M059J (cell line): ENCODE measurements around the gene SLC39A2. TPM values are rescaled to one million over a fixed set of nuclear protein-coding genes. Genes with fewer than 3 reads are reported as not detected.

Experiments
- DNase-seq: peaks from one replicate; pipeline ENCODE4 v3.0.0-alpha.2; 2012; ENCODE audit warnings: low read depth
- total RNA-seq: library from RNA; depleted of rRNA; stranded (reverse); fragments of >200 nt; shearing (Covaris generic); gene quantifications from 2 replicates; pipeline ENCODE4 v1.2.3, GENCODE V29; 2014; rRNA removed

The SLC39A2 gene
- total RNA-seq, 1 experiment from 2014 or later: not detected

- peak; percentile 28 for DNase-seq
Measured at GRCh38 chr14:21043974-21044618, 45.0 kb downstream of the SLC39A2 start.

DNA sequence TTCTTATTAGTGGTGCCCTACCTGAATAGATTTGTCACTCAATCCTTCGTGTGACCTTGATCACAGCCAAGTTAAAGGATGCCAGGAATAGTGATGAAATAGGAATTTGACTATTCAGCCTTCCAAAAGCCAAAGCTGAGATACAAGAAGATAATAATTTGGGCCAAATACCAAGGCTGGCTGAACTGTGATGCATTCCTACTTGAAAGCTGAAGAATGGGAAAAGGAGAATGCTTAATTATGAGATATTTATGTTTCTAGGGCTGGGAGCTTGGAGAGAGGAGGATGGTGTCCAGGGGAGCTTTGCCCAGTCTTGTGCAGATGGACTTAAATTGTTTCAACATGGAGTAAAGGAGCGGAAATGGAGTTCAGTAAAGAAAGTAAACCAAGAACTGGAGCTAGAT, 48.3 kb downstream of the SLC39A2 start:
- no peak for DNase-seq

- no peak for DNase-seq
Measured at GRCh38 chr14:21048638-21049037, 49.5 kb downstream of the SLC39A2 start.

DNA sequence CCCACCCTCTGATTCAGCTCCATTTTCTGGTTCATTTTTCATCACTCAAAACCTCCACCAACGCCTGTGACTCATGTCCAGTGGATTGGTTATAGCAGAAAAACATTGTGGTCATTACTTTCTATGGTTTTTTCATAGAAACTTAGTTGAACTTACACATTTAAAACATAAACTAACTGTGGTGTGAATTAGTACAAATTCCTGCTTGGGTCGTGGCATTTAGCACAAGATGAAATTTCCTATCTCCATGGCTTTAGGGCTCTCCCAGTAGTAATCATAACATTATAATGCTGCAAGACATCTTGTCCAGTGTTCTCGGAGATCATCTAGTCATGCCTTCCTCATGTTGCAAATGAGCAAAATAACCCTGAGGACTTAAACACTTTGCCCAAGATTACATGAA, 50.2 kb downstream of the SLC39A2 start:
- peak; percentile 32 for DNase-seq

DNA sequence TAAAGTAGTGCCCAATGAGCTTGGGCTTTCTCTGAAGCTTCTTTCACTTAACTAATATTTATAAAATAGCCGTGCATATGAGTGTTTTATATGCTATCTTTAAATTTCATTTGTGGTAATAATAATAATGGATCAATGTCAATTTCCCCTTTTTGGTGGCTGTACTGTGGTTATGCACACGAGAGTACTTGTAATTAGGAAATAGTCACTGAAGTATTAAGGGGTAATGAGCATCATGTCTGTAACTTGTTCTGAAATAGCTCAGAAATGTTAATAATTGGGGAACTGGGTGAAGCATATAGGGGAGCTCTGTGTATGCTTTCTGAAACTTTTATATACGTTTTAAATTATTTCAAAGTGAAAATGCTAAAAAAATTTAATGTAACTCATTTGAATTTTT, 51.5 kb downstream of the SLC39A2 start:
- no peak for DNase-seq

Other genes starting within 250 kb of the SLC39A2 start
- gene EDDM3B, start 230.9 kb upstream of the SLC39A2 start, total RNA-seq: not detected in 2 replicates
- not detected in 2 replicates for gene RNASE6, start 218.0 kb upstream of the SLC39A2 start, total RNA-seq
- 1.4 and 1.6 TPM in 2 replicates for gene RNASE1, start 196.4 kb upstream of the SLC39A2 start, total RNA-seq
- not detected in 2 replicates for gene RNASE3, start 107.9 kb upstream of the SLC39A2 start, total RNA-seq
- gene RNASE2, start 43.8 kb upstream of the SLC39A2 start, total RNA-seq: not detected in 2 replicates
- 57.7 and 66.9 TPM in 2 replicates for gene METTL17, start 9.3 kb upstream of the SLC39A2 start, total RNA-seq
- 0.94 and 2.2 TPM in 2 replicates for gene NDRG2, start 25.8 kb downstream of the SLC39A2 start, total RNA-seq
- not detected in 2 replicates for gene TPPP2, start 30.9 kb downstream of the SLC39A2 start, total RNA-seq
- not detected in 2 replicates for gene RNASE13, start 35.5 kb downstream of the SLC39A2 start, total RNA-seq
- gene RNASE7, start 43.1 kb downstream of the SLC39A2 start, total RNA-seq: not detected in 2 replicates
- gene RNASE8, start 58.5 kb downstream of the SLC39A2 start, total RNA-seq: not detected in 2 replicates
- gene ARHGEF40, start 71.0 kb downstream of the SLC39A2 start, total RNA-seq: 12.0 and 24.8 TPM in 2 replicates
- gene ZNF219, start 99.4 kb downstream of the SLC39A2 start, total RNA-seq: 5.3 and 12.1 TPM in 2 replicates
- gene TMEM253, start 101.8 kb downstream of the SLC39A2 start, total RNA-seq: not detected in 2 replicates
- gene OR5AU1, start 156.8 kb downstream of the SLC39A2 start, total RNA-seq: not detected in 2 replicates